HG02840 (cell line): ENCODE measurements around the gene AHR.

Experiments used
- ATAC-seq: cut with Tn5 transposase; IDR thresholded peaks from one replicate; pipeline ENCODE4 v1.9.1; 2021; ENCODE audit warnings: mild to moderate bottlenecking, moderate library complexity, moderate number of reproducible peaks; ENCODE audit not compliant: unreplicated experiment, low FRiP score

AHR gene

DNA sequence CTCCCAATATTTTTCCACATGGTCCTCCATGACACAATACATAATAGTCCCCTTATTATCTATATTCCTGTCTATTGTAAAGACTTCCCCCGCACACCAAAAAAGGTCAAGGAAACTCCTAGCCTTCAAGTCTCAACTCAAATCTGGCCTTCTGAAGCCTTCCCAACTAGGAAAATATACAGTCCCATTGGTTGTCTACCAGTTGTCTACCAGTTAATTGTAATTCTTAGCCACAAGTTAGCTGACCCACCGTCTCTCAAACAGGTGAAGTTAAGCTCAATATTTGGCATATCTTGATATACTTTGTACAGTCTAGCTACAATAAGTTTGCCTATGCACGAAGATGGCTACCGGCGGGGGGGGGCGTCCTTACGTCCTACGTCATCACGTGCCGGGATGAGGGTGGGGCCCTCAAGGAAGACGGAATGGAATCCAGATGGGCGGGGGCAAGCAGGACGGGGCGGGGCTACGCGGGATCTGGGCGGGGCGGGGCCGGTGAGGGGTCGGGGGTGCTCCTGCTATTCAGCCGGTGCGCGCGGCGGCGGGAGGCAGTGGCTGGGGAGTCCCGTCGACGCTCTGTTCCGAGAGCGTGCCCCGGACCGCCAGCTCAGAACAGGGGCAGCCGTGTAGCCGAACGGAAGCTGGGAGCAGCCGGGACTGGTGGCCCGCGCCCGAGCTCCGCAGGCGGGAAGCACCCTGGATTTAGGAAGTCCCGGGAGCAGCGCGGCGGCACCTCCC, at the start of gene AHR:
Gene AHR (plus strand): TSS at position 551 of the 738 bp plus-strand sequence. CDS start 613 bp downstream, outside the sequence.
- ATAC-seq = peak; percentile 66

GRCh38 chr7:17253885-17254284, 44.6 kb upstream of the AHR start:
- no peak for ATAC-seq

DNA sequence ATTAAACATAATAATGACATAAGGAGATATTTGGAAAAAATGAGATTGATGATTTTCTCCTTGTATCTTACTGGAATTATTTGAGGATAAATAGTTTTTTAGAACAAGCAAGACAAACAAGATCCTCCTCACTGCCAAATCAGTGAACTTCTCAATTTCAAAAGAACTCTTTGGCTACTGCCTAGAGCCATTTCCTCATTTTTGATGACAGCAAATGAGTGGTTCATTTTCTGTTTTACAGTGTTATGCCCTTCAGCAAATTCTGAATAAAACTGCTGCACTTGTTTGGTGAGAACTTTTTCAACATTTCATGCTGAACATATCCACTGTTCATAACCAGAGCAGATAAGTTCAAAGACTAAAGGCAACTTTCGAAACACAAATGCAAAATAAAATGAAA, 42.5 kb upstream of the AHR start:
- no peak for ATAC-seq

GRCh38 chr7:17256375-17256774, 42.1 kb upstream of the AHR start:
- ATAC-seq = no peak

- ATAC-seq = no peak
Measured at GRCh38 chr7:17266565-17266964, 31.9 kb upstream of the AHR start.

DNA sequence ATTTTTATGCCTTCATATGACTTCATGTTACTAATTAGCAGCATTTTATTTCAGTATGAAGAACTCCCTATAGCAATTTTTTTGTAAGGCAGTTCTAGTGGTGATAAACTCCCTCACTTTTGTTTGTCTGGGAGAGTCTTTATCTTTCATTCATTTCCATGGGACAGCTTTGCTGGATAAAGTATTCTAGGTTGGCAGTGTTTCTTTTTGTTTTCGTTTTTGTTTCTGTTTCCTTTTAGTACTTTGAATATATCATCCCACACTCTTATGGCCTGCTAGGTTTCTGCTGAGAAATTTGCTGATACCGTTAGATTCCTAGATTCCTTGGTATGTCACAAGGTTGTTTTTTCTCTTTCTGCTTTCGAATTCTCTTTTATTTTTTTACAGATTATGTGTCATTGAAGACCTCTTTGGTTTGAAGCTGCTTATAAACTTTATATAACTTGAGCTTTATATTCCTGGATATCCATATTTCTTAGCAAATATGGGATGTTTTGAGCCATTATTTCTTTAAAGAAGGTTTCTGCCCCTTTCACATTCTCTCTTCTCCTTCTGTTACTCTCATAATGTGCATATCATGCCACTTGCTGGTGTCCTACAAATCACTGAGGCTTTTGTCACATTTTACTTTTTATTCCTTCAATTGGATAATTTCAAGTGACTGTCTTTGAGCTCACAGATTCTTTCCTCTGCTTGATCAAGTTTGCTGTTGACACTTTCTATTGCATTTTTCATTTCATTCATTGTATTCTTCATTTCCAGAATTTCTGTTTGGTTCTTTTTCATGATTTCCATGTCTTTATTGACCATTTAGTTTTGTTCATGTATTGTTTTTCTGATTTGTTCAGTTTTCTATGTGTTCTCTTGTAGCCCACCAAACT, 28.9 kb upstream of the AHR start:
- no peak for ATAC-seq

DNA sequence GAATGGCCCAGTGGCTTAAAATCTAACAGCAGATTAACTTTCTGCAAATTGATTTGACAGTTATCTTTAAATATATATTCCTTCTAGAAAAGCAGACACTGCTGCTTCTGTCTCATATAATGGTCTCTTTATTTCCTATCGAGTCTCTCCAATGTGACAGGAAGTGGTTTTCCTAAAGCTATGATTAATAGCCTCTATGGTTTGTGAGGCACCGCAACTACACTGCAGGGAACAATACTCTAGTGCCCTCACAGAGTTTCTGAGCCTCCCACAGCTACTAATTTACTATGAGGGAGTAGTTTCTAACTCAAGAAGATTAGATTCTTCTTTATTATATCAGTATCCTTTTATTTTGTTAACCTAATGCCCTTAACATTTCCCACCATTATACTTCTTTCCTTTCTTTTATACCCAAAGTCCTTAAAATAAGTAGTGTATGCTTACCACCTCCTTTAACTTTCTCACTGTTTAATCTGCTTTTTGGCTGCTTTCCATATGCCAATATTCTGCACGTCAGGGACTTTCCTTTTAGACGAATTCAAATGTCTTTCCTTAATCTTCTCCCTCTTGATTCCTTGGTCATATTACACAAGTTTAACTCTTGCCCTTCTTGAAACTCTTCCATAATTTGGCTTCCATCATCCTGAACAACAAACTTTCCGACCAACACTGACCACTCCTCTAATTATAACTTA, 23.8 kb upstream of the AHR start:
- no peak for ATAC-seq

DNA sequence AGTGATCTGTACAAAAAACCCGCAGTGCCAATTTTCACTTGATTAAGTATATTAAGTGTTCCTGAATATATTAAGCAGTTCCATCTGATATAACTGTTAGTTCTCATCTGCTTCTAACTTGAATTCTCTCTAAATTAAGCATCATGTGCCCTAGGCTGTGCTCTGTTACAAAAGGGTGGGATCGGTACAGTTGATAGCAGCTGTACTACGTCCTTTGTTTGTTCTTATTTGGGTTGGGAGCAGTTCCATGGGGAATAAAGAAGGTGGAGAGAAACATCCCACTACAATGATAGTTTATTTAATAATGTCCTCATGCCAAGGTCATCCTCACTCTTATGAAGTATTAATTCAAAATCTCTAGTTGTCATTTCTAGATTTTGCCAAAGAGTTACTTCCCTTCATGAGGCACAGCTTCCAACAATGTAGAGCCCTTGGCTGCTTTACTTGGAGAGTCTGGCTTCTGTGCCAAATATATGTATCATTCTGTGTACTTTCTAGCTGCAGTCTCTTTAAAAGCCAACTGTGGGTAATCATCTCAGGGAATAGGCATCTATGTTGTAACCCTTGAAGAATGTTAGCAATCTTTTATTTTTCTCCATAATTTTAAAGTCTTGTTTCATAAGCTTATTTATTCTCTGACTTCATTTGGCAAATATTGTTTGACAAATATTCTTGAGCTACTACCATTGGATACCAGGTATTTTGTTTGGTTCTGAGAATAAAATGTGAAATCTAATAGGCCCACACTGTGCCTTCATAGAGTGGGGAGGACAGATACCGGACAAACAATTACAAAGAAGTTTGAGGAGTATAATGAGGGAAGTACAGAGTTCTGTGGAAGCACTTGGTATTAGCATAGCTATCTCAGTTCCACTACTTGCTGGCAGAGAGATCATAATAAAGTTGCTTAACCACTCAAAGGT, 22.4 kb upstream of the AHR start:
- no peak for ATAC-seq

DNA sequence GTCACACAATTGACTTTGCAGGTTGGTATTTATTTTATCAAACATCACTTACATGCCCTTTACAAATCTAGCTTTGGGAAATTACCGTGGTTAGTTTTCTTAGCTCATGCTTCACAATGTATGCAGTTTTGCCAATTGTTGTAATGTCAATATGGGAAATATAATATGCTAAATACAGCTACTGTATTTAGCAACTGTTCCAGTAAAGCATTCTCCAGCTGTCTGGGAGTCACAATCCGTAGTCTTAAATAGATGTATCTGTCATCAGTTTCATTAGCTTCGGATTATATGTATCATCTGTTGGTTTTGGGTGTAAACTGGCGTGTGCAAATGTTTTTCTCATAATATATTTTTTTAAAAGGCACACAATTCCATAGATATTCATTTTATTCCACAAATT, 19.4 kb upstream of the AHR start:
- no peak for ATAC-seq

- ATAC-seq = no peak
Measured at GRCh38 chr7:17289074-17289645, 9.3 kb upstream of the AHR start.

DNA sequence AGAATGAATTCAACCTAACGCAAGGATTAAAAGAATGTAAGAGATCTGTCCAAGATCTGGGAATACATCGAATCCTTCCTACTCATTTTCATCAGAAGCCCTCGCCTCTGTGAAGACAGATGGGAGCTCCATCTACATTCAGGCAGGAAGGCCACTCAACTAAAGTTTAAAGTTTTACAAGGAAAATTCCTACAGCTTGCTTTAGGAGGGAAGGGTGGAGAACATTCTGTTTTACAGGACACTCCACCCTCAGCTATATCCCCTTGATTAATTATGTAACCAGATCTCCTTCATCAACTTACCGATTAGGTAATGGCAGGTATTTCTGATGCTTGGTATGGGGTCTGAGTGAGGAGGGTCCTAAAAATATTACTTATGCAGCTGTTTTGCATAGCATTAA, 5.6 kb upstream of the AHR start:
- no peak for ATAC-seq

DNA sequence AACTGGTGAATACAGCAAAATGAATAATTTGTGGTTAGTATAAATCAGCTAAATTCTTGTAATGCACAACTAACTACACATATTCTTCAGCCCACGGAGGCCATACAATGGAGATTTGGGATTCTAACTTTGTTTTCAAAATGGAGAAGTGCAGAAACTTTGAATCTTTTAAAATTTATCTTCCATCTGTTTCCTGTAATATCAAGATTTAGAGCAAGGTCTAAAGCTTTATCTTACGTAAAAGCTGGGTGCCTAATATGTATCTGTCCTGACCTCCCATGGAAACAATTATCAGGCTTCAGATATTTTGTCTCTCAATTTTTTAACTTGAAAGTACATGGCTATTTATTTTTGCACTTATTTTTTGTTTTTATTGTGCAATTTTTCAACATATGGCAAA, 5.0 kb upstream of the AHR start:
- no peak for ATAC-seq

GRCh38 chr7:17297243-17297642, 1.2 kb upstream of the AHR start:
- ATAC-seq = no peak

GRCh38 chr7:17298840-17299482, 509 bp downstream of the AHR start:
- peak; percentile 40 for ATAC-seq

DNA sequence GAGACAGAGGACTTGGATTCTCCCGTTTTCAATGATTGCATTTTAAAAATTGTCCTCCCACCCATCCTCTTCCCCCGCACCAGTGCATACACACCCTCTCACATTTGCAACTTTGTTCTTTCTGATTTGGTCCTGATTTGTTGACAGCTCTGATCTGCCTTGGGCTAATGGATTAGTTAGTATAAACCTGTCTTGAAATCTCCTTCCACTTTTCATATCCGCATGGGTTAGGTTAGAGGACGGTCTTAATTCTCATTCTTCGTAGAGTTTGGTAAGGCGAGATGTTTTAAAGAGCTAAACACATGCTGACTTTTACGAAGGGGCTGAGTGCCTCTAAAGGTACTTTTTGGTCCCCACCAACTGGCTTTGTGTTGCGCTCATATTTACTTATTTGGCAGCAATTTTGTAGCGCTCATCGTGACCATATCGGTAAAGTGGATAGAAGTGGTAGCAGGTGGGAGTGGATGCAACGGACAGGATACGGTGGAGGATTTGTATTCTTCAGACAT, 1.1 kb downstream of the AHR start:
- ATAC-seq = peak; percentile 10

GRCh38 chr7:17300012-17300411, 1.6 kb downstream of the AHR start:
- no peak for ATAC-seq

GRCh38 chr7:17300437-17300836, 2.0 kb downstream of the AHR start:
- ATAC-seq = no peak

- no peak for ATAC-seq
Measured at GRCh38 chr7:17301471-17302456, 3.3 kb downstream of the AHR start.
